NCI-H2171 (cell line): ENCODE measurements around the gene KREMEN1.

Source experiments
- DNase-seq: peaks from one replicate; lab custom pipeline; 2025; lab: John Stamatoyannopoulos, UW

Gene KREMEN1

DNA sequence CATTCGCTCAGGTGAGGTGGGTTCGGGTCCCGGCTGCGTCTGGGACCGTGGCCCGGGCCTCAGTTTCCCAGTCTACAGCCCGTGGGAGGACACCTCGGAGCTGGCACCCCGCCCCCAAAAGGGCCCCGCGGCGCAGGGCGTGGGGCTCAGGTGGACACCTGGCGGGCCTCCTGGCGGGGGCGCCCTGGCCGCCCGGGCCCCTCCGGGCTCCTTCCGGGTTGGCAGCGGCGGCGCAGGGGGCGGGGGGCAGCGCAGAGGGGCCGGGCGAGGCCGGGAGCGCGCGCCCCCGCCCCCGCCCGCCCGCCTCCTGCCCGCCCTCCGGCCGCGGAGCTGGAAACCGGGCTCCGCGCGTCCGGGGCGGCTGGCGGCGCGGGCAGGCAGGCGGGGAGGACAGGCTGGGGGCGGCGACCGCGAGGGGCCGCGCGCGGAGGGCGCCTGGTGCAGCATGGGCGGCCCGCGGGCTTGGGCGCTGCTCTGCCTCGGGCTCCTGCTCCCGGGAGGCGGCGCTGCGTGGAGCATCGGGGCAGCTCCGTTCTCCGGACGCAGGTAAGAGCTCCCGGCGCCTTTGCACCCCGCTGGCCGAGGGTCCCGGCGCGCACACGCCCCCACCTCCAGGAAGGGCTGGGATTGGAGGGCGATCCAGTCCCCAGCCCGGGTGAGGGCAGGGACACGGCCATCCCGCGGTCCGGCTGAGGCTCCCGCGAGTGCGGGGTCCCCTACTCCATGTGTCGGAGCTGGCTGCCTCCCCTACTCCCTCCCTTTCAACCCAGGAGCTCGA lies 132.9 kb downstream of the KREMEN1 start, which contains the start of gene EMID1:
Gene EMID1, plus strand, starts transcription at position 303 of the 778 bp plus-strand sequence. Its CDS starts 143 bp downstream, at position 446.
- DNase-seq = peak; percentile 43

GRCh38 chr22:29206372-29207242 lies 133.8 kb downstream of the KREMEN1 start:
- DNase-seq = no peak

DNA sequence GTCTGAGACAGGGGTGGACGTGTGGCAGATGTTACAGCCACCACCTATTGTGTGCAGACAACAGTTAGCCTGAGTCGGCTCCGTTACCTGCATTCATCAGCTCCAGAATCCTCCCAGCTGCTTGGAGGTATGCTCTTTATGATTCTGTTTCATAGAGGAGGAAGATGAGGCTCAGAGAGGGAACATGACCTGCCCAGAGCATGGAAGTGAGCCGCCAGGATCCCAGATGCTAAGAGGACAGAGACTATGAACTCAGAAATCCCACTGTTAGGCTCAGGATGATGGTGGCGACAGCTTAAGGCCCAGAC lies 134.4 kb downstream of the KREMEN1 start:
- no peak for DNase-seq

GRCh38 chr22:29207562-29208501 lies 135.0 kb downstream of the KREMEN1 start:
- no peak for DNase-seq

- no peak for DNase-seq
Observed at GRCh38 chr22:29208502-29208862, 135.6 kb downstream of the KREMEN1 start.

DNA sequence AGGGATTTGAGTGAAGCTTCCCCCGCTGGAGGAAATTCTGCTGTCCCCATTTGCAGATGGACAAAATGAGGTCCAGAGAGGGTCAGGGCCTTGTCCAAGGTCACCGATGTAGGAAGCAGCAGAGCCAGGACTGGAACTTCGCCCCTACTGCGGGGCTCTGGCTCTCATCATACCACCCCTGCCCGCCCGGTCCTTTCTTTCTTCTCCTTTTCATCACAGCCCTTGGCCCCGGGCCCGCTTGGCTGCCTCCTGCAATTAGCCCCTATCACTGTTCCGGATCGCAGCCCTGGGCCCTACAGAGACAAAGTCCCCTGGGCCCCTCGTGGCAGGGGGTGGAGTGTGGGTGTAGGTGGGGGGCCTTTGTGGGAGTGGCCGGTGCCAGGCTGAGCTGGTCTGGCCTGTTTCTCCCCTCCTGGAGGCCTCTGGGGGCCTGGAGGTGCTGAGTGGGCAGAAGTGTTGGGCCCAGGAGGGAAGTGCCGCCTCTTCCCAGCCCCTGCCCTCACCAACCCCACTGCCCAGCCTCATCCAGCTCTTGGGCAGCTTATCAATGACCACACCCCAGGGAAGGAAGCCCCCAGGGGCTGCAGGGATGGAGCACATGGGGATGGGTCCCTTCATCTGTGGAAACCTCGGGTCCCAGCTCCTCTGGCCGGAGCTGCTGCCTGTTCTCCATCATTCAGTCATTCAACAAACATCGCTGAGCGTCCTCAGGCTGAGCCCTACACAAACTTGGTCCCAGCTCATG lies 136.2 kb downstream of the KREMEN1 start:
- no peak for DNase-seq

GRCh38 chr22:29209624-29209929 lies 136.7 kb downstream of the KREMEN1 start:
- DNase-seq = no peak

DNA sequence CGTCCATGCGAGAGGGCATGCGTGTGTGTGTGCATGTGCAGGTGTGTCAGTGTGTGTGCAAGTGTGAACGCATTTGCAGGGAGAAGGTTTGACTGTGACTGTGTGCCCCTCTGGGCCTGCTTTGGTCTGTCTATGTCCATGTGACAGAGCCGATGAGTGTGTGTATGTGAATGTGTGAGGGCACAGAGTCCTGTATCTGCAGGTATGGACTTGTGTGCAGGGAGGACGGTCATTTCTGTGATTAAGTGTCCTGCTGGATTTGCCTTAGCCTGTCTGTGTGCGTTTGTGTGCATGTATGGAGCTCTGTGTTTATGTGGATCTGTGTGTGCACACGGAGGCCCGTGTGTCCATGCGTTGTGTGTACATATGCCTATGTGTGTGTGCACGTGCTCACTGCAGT lies 138.2 kb downstream of the KREMEN1 start:
- no peak for DNase-seq

DNA sequence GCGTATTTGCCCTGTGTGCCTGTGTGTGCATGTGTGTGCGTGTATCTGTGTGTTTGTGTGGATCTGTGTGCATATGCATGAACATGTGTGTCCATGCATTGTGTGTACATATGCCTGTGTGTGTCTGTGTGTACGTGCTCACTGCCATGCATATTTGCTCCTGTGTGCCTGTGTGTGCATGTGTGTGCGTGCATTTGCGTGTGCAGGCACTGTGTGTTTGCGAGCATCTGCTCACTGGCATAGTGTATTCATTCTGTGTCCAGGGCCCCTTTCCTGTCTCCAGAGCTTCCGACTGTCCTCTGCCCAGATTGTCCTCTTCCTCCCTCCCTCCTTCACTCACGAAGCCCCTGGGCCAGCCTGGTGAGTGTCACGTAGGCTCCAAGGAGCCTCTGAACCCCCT lies 138.6 kb downstream of the KREMEN1 start:
- DNase-seq = no peak

- no peak for DNase-seq
Observed at GRCh38 chr22:29212743-29213142, 139.9 kb downstream of the KREMEN1 start.

DNA sequence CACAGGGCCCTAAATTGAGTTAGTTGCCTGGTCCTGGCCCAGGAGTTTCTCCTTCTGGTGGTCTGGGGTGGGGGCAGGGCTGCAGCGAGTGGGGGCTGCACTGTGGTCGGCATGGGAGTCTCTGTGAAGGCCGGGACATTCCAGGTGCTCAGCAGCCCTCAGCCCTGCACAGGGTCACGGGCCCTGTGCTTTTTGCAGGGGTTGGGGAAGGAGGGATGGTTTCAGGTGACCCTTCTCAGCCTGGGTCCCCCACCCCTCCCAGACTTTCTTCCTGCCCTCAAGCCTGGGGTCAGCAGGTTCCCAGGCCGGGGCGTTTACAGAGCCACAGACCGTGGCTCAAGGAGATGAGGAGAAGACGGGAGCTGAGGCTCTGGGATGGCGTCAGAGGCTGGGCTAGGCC lies 140.7 kb downstream of the KREMEN1 start:
- DNase-seq = no peak

DNA sequence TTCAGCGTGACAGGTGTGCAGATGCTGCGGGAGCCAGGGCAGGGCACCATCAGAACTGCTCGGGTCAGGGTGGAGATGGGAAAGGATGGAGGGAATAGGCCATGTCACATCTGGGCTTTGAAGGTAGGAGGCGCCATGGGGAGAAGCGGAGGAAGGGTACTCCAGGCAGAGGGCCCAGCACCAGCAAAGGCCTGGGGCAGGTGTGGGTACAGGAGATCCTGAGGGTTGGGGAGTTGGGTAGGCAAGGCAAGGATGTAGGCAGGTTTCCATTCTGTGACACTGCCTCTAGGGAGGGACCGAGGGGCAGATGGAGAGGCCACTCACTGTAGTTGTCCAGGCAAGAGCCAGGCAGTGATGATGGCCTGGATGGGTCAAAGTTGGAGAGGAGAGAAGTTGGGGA lies 141.4 kb downstream of the KREMEN1 start:
- no peak for DNase-seq

DNA sequence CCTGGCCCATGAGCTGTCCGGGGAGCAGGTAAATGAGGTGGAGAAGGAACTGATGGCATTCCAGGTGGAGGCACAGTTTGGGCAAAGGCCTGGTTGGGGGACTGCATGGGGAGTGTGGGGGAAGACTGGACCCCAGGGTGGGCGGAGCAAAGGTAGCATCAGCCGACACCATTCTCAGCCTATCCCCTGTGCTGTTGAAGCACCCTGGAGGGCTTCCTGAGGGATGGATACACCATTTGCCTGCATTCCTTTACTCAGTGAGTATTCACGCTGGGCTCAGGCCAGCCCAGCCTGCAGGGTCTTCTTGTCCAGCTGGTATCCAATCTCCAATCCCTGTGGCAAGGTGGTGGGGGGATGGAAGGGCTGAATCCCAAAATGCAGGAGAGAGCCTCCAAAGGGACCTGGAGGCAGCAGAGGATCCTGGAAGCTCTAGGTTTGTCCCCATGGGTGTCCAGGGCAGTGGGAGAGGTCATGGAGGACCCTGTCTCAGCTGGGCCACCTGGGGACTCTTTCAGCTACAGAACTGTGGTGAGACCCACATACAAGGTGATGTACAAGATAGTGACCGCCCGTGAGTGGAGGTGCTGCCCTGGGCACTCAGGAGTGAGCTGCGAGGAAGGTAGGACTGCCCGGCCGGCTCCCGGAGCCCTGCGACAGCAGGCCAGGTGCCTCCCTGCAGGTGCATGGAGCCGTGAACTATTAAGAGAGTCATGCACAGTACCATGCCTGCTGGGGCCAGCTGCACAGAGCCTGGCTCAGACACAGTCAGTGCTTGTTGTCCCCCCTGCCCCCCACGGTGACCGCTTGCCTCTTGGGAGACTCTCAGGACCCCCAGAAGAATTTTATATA lies 142.4 kb downstream of the KREMEN1 start:
- no peak for DNase-seq

GRCh38 chr22:29216011-29216872 lies 143.4 kb downstream of the KREMEN1 start:
- no peak for DNase-seq

- no peak for DNase-seq
Observed at GRCh38 chr22:29216873-29217666, 144.2 kb downstream of the KREMEN1 start.
